ENCODE data around the gene NHLRC2. TPM values are rescaled to one million over a fixed set of nuclear protein-coding genes. Genes with fewer than 3 reads are reported as not detected.

The NHLRC2 gene
- total RNA-seq, 1 donor from 2014 or later: 46.3 TPM

GRCh38 chr10:113846036-113846435 is 8.4 kb upstream of the NHLRC2 start:
- H3K27me3 ChIP-seq (ENCODE audit: control insufficient read depth, insufficient read depth, low read length): no peaks in the 10 kb centered on the region
- DNase-seq (ENCODE audit: low read depth): no peak
- H3K4me3 ChIP-seq (ENCODE audit: low read depth, low read length): no peak overlapping the region
- no peaks in the 10 kb centered on the region for H3K36me3 ChIP-seq (ENCODE audit: control insufficient read depth, insufficient read depth, low read length)
- TF ChIP-seq CTCF (IDR thresholded peaks at IDR 0.05; ENCODE audit: insufficient read depth, low read length, poor library complexity, severe bottlenecking): no peak

- Histone ChIP-seq H3K4me3 (ENCODE audit: low read depth, low read length) (no peak overlapping the region), H3K27me3 (ENCODE audit: control insufficient read depth, insufficient read depth, low read length) (no peaks in the 10 kb centered on the region), H3K36me3 (ENCODE audit: control insufficient read depth, insufficient read depth, low read length) (no peaks in the 10 kb centered on the region)
- no peak for DNase-seq (ENCODE audit: low read depth)
- TF ChIP-seq CTCF (IDR thresholded peaks at IDR 0.05; ENCODE audit: insufficient read depth, low read length, poor library complexity, severe bottlenecking): no peak
Observed at GRCh38 chr10:113849140-113849803, 5.2 kb upstream of the NHLRC2 start.

GRCh38 chr10:113849946-113850345 is 4.5 kb upstream of the NHLRC2 start:
- TF ChIP-seq CTCF (IDR thresholded peaks at IDR 0.05; ENCODE audit: insufficient read depth, low read length, poor library complexity, severe bottlenecking): no peak
- DNase-seq (ENCODE audit: low read depth): no peak

GRCh38 chr10:113853578-113854012 is 866 bp upstream of the NHLRC2 start:
- Histone ChIP-seq H3K36me3 (ENCODE audit: control insufficient read depth, insufficient read depth, low read length) (no peaks in the 10 kb centered on the region), H3K27me3 (ENCODE audit: control insufficient read depth, insufficient read depth, low read length) (no peaks in the 10 kb centered on the region), H3K4me3 (ENCODE audit: low read depth, low read length) (peak overlapping the region; percentile 98)
- no peak for TF ChIP-seq CTCF (IDR thresholded peaks at IDR 0.05; ENCODE audit: insufficient read depth, low read length, poor library complexity, severe bottlenecking)
- no peak for DNase-seq (ENCODE audit: low read depth)

More at GRCh38 chr10:113849946-113850345, 4.5 kb upstream of the NHLRC2 start:
- no peaks in the 10 kb centered on the region for H3K27me3 ChIP-seq (ENCODE audit: control insufficient read depth, insufficient read depth, low read length)
- H3K36me3 ChIP-seq (ENCODE audit: control insufficient read depth, insufficient read depth, low read length): no peaks in the 10 kb centered on the region
- H3K4me3 ChIP-seq (ENCODE audit: low read depth, low read length): no peak overlapping the region

- no peaks in the 10 kb centered on the region for H3K36me3 ChIP-seq (ENCODE audit: control insufficient read depth, insufficient read depth, low read length)
- peak overlapping the region; percentile 98 for H3K4me3 ChIP-seq (ENCODE audit: low read depth, low read length)
- no peak for TF ChIP-seq CTCF (IDR thresholded peaks at IDR 0.05; ENCODE audit: insufficient read depth, low read length, poor library complexity, severe bottlenecking)
- H3K27me3 ChIP-seq (ENCODE audit: control insufficient read depth, insufficient read depth, low read length): no peaks in the 10 kb centered on the region
- DNase-seq (ENCODE audit: low read depth): no peak
Observed at GRCh38 chr10:113854761-113855588, 514 bp downstream of the NHLRC2 start.

Measured in kidney epithelial cell (primary cell).